HG03469 (cell line): Measurements from ENCODE around the gene FOXC1.

Experiments used
- ATAC-seq: cut with Tn5 transposase; IDR thresholded peaks from one replicate; pipeline ENCODE4 v1.9.1; 2021; ENCODE audit warnings: mild to moderate bottlenecking, moderate library complexity, moderate number of reproducible peaks; ENCODE audit not compliant: unreplicated experiment

Gene FOXC1

GRCh38 chr6:1611572-1612298, 2.0 kb downstream of the FOXC1 start:
- ATAC-seq = no peak

GRCh38 chr6:1612299-1612973, 2.7 kb downstream of the FOXC1 start:
- ATAC-seq = no peak

- no peak for ATAC-seq
Observed at GRCh38 chr6:1612974-1613306, 3.2 kb downstream of the FOXC1 start.

GRCh38 chr6:1613346-1613687, 3.6 kb downstream of the FOXC1 start:
- no peak for ATAC-seq

GRCh38 chr6:1613688-1614447, 4.2 kb downstream of the FOXC1 start:
- ATAC-seq = no peak

GRCh38 chr6:1614448-1615150, 4.9 kb downstream of the FOXC1 start:
- no peak for ATAC-seq

- ATAC-seq = no peak
Observed at GRCh38 chr6:1615151-1615852, 5.6 kb downstream of the FOXC1 start.

GRCh38 chr6:1615853-1616420, 6.2 kb downstream of the FOXC1 start:
- no peak for ATAC-seq

- ATAC-seq = no peak
Observed at GRCh38 chr6:1616701-1617463, 7.2 kb downstream of the FOXC1 start.

- ATAC-seq = no peak
Observed at GRCh38 chr6:1617466-1618310, 8.0 kb downstream of the FOXC1 start.

GRCh38 chr6:1618311-1619097, 8.8 kb downstream of the FOXC1 start:
- ATAC-seq = no peak

GRCh38 chr6:1619098-1619672, 9.5 kb downstream of the FOXC1 start:
- no peak for ATAC-seq

GRCh38 chr6:1619673-1620503, 10.2 kb downstream of the FOXC1 start:
- ATAC-seq = no peak

- ATAC-seq = no peak
Observed at GRCh38 chr6:1620504-1621069, 10.9 kb downstream of the FOXC1 start.

GRCh38 chr6:1621070-1621701, 11.5 kb downstream of the FOXC1 start:
- no peak for ATAC-seq

- ATAC-seq = no peak
Observed at GRCh38 chr6:1622220-1622850, 12.6 kb downstream of the FOXC1 start.
